GM21529 (cell line): ENCODE results near the gene MARCHF2.
A peak's percentile ranks its signal among the peaks of the same experiment; 100 is the strongest.
"Not testable (repeated sequence)": the region's sequence is repeated elsewhere in the genome, so short reads cannot be mapped to it uniquely, and the experiment has no call there.

Experiments used
- ATAC-seq: cut with Tn5 transposase; IDR thresholded peaks from one replicate; pipeline ENCODE4 v1.9.1; 2021; ENCODE audit not compliant: unreplicated experiment

Gene MARCHF2

GRCh38 chr19:8412783-8413628, at the start of gene MARCHF2:
TSS of gene MARCHF2 (plus strand) at chr19:8413305. CDS start at chr19:8421841, 8,536 bp downstream.
- ATAC-seq: peak; percentile 98

- ATAC-seq: no peak
Observed at GRCh38 chr19:8363803-8364771, 49.0 kb upstream of the MARCHF2 start, which contains the start of gene ANGPTL4. TSS of gene ANGPTL4 (plus strand) at chr19:8364155. CDS start at chr19:8364322, 167 bp downstream.

GRCh38 chr19:8366121-8366581, 47.0 kb upstream of the MARCHF2 start:
- no peak for ATAC-seq

GRCh38 chr19:8366961-8367326, 46.2 kb upstream of the MARCHF2 start:
- no peak for ATAC-seq

GRCh38 chr19:8367327-8368001, 45.6 kb upstream of the MARCHF2 start:
- no peak for ATAC-seq

GRCh38 chr19:8370176-8371010, 42.7 kb upstream of the MARCHF2 start:
- no peak for ATAC-seq

- ATAC-seq: no peak
Observed at GRCh38 chr19:8371011-8371804, 41.9 kb upstream of the MARCHF2 start.

- no peak for ATAC-seq
Observed at GRCh38 chr19:8373867-8374813, 39.0 kb upstream of the MARCHF2 start.

- ATAC-seq: not testable (repeated sequence)
Observed at GRCh38 chr19:8375766-8376165, 37.3 kb upstream of the MARCHF2 start.

GRCh38 chr19:8376373-8376974, 36.6 kb upstream of the MARCHF2 start:
- not testable (repeated sequence) for ATAC-seq

GRCh38 chr19:8377598-8377997, 35.5 kb upstream of the MARCHF2 start:
- no peak for ATAC-seq

- not testable (repeated sequence) for ATAC-seq
Observed at GRCh38 chr19:8379156-8379891, 33.8 kb upstream of the MARCHF2 start.

- ATAC-seq: not testable (repeated sequence)
Observed at GRCh38 chr19:8384569-8384968, 28.5 kb upstream of the MARCHF2 start.

GRCh38 chr19:8385103-8385502, 28.0 kb upstream of the MARCHF2 start:
- ATAC-seq: not testable (repeated sequence)

- not testable (repeated sequence) for ATAC-seq
Observed at GRCh38 chr19:8385566-8385965, 27.5 kb upstream of the MARCHF2 start.

GRCh38 chr19:8386419-8386818, 26.7 kb upstream of the MARCHF2 start:
- ATAC-seq: not testable (repeated sequence)

GRCh38 chr19:8386990-8387389, 26.1 kb upstream of the MARCHF2 start:
- no peak for ATAC-seq
